ENCODE measurements around the gene CTSD.

CTSD gene

GRCh38 chr11:1746511-1746931 is 17.2 kb downstream of the CTSD start:
- H3K27ac ChIP-seq = no peak overlapping the region

DNA sequence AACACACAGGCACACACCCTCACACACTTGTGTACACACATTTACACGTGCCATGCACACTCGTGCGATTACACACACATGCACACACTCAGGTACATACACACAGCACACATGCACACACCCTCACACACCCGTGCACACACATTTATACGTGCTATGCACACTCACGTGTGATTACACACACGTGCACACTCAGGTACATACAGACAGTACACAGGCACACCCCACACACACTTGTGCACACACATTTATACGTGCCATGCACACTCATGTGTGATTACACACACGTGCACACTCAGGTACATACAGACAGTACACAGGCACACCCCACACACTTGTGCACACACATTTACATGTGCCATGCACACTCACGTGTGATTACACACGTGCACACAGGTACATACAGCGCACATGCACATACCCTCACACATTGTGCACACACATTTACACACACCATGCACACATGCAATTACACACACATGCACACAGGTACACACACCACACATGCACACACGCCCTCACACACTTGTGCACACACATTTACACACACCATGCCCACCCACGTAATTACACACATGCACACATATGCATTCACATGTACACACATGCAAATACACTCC is 17.9 kb downstream of the CTSD start:
- no peak overlapping the region for H3K27ac ChIP-seq

More at GRCh38 chr11:1746511-1746931, 17.2 kb downstream of the CTSD start:
- TF ChIP-seq CTCF (IDR thresholded peaks at IDR 0.05) (no peak), ZFX (IDR thresholded peaks at IDR 0.05; ENCODE audit: borderline replicate concordance) (no peak)

GRCh38 chr11:1744891-1745700 is 18.6 kb downstream of the CTSD start:
- TF ChIP-seq CTCF (IDR thresholded peaks at IDR 0.05) = no peak
- H3K27ac ChIP-seq = no peak overlapping the region

More for the DNA sequence above, 17.9 kb downstream of the CTSD start:
- TF ChIP-seq CTCF (IDR thresholded peaks at IDR 0.05) = no peak

DNA sequence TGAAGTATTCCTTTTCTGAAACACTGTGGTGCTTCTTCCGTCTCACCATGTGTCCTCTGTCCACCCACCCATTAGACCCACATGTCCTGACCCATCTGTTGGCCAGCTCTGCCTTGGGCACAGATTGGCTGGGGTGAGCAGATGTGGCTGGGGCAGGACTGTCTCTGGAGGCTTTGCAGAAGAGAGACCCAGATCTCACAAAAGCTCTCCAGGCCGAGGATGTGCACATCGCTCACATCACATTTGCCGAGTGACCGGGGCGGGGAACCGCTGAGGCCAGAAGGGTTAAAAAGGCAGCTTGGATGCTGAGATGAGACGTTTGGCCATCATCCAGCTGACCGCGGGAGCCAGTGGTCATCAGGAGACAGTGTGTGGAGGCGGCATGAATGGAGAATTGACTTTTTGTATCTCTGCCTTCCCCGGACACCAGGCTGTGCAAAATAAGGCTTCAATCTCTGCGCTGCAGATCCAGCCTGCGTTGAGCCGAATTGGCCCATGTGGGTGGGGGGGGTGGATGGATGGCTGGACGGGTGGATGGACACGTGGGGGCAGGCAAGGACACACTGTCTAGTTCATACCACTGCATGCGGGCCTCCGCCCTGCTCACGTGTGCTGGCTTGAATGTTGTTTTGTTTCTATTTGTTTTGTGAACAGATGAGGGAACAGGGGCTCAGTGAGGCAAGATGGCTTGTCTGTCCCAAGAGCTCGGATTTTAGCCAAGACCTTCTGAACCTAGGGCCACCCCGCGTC is 19.4 kb downstream of the CTSD start:
- H3K27ac ChIP-seq = no peak overlapping the region
- TF ChIP-seq ZFX (IDR thresholded peaks at IDR 0.05; ENCODE audit: borderline replicate concordance) = no peak
- no peak for TF ChIP-seq CTCF (IDR thresholded peaks at IDR 0.05)

DNA sequence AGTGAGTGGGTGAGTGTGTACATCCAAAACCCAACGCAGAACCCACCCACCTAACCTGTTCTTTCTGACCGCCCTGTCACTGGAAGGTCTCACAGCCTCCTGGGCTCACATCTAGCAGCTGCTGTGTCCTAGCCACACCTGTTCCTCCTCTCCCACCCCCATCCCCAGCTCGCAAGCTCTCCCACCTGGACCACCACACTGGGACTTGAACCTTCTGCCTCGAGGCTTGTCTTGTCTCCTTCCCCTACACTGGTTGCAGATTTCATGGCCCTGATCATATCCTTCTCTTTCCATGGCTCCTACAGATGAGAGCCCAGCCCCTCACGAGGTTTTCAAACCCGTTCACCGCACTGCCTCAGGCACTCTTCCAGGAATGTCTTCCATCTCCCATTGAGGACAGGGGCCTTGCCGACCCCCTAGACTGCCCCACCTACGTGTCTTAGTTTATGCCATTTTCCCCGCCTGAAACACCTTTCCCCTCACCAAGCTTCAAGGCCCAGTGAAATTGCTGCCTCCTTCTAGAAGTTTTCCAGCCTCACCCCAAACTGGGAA is 20.1 kb downstream of the CTSD start:
- TF ChIP-seq ZFX (IDR thresholded peaks at IDR 0.05; ENCODE audit: borderline replicate concordance) = no peak
- no peak for TF ChIP-seq CTCF (IDR thresholded peaks at IDR 0.05)
- H3K27ac ChIP-seq = no peak overlapping the region

DNA sequence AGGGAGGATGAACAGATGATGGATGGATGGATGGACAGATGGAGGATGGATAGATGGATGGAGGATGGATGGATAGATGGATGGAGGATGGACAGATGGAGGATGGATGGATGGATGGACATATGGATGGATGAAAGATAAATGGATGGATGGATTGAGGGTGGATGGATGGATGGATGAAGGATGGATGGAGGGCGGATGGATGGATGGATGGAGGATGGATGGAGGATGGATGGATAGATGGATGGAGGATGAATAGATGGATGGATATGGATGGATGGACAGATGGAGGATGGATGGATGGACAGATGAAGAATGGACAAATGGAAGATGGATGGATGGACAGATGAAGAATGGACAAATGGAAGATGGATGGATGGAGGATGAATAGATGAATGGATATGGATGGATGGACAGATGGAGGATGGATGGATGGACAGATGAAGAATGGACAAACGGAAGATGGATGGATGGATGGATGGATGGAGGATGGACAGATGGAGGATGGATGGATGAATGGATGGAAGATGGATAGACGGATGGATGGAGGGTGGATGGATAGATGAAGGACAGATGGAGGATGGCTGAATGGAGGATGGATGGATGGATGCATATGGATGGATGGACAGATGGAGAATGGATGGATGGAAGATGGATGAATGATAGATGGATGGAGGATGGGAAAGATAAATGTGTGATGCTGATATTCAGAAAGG is 20.7 kb downstream of the CTSD start:
- no peak for TF ChIP-seq ZFX (IDR thresholded peaks at IDR 0.05; ENCODE audit: borderline replicate concordance)
- no peak for TF ChIP-seq CTCF (IDR thresholded peaks at IDR 0.05)
- no peak overlapping the region for H3K27ac ChIP-seq
